SK-N-SH (cell line): Measurements from ENCODE around the gene BMAL2. TPM values are rescaled to one million over a fixed set of nuclear protein-coding genes. Genes with fewer than 3 reads are reported as not detected.

Source experiments
- CTCF ChIA-PET: fragments of 300-600, 350-600 bp; formaldehyde crosslinking; extraction: SDS; loops from one replicate; lab custom pipeline; 2021; lab: Yijun Ruan, JAX
- POLR2A ChIA-PET: fragments of 350-600 bp; sonication (Branson Sonifier 250); formaldehyde crosslinking; extraction: SDS; loops from one replicate; lab custom pipeline; 2020; ENCODE audit warnings: antibody characterized with exemption, inconsistent platforms; lab: Yijun Ruan, JAX
- DNase-seq: peaks from one replicate; pipeline ENCODE4 v3.0.0; 2012
- H2AFZ ChIP-seq: fragments of 200-600 bp; sonication (generic); 2 replicates; pipeline ENCODE4 v1.8.1; 2016; ENCODE audit warnings: antibody characterized with exemption, mild to moderate bottlenecking, low read depth
- H3F3A ChIP-seq: fragments of 200-600 bp; sonication (generic); replicated peaks from 2 replicates; pipeline ENCODE3; 2016; ENCODE audit warnings: antibody characterized with exemption, mild to moderate bottlenecking; ENCODE audit not compliant: insufficient read depth
- H3K27ac ChIP-seq, 2 experiments: fragments of 200-500 bp in 1 of 2; fragments of 200-600 bp in 1 of 2; sonication (Bioruptor generic) in 1 of 2; sonication (generic), shearing (Covaris generic) in 1 of 2; 2 replicates each; pipeline versions ENCODE4 v1.5.1 to v1.6.1; 2014 to 2016; ENCODE audit warnings: low read depth in 2 of 2, inconsistent platforms in 1 of 2, low read length in 1 of 2, mild to moderate bottlenecking in 1 of 2, mixed read lengths in 1 of 2
- H3K27me3 ChIP-seq: fragments of 200-600 bp; sonication (generic), shearing (Covaris generic); 2 replicates; pipeline ENCODE4 v1.6.1; 2016; ENCODE audit warnings: mixed run types; ENCODE audit not compliant: insufficient read depth
- H3K36me3 ChIP-seq, 2 experiments: fragments of 200-500 bp in 1 of 2; fragments of 200-600 bp in 1 of 2; sonication (Bioruptor generic) in 1 of 2; sonication (generic) in 1 of 2; replicated peaks in 1 of 2; 2 replicates each; pipeline versions ENCODE3 to v1.5.1; 2014 to 2016; ENCODE audit warnings: low read length in 1 of 2, mild to moderate bottlenecking in 1 of 2; ENCODE audit not compliant: insufficient read depth in 2 of 2, control insufficient read depth in 1 of 2
- H3K4me1 ChIP-seq, 2 experiments: fragments of 200-500 bp in 1 of 2; fragments of 200-600 bp in 1 of 2; sonication (Bioruptor generic) in 1 of 2; sonication (generic), shearing (Covaris generic) in 1 of 2; 2 replicates each; pipeline versions ENCODE4 v1.5.1 to v1.6.1; 2014 to 2016; ENCODE audit warnings: low read depth in 1 of 2, low read length in 1 of 2, mixed run types in 1 of 2; ENCODE audit not compliant: insufficient read depth in 2 of 2, control insufficient read depth in 1 of 2
- H3K4me2 ChIP-seq: fragments of 200-600 bp; sonication (generic), shearing (Covaris generic); 2 replicates; pipeline ENCODE4 v1.6.1; 2017; ENCODE audit warnings: mixed run types
- H3K4me3 ChIP-seq, 2 experiments: fragments of 200-500 bp in 1 of 2; fragments of 200-600 bp in 1 of 2; sonication (Bioruptor generic) in 1 of 2; sonication (generic), shearing (Covaris generic) in 1 of 2; 2 replicates each; pipeline versions ENCODE4 v1.5.1 to v1.8.1; 2014 to 2016; ENCODE audit warnings: low read depth in 2 of 2, inconsistent platforms in 1 of 2, low read length in 1 of 2, mild to moderate bottlenecking in 1 of 2, mixed read lengths in 1 of 2, moderate library complexity in 1 of 2
- H3K79me2 ChIP-seq: fragments of 200-600 bp; sonication (generic); 2 replicates; pipeline ENCODE4 v1.8.1; 2017; ENCODE audit warnings: mild to moderate bottlenecking; ENCODE audit not compliant: insufficient read depth
- H3K9ac ChIP-seq: fragments of 200-600 bp; sonication (generic); 2 replicates; pipeline ENCODE4 v1.6.1; 2017; ENCODE audit warnings: mixed run types
- H3K9me2 ChIP-seq: fragments of 200-600 bp; sonication (generic); 2 replicates; pipeline ENCODE4 v1.6.1; 2017; ENCODE audit warnings: mixed run types
- H3K9me3 ChIP-seq: fragments of 200-600 bp; sonication (generic); 2 replicates; pipeline ENCODE4 v1.6.1; 2017; ENCODE audit warnings: mixed run types, mild to moderate bottlenecking, moderate library complexity
- H4K20me1 ChIP-seq: fragments of 200-600 bp; sonication (generic); 2 replicates; pipeline ENCODE4 v1.6.1; 2017; ENCODE audit warnings: mild to moderate bottlenecking, mixed run types; ENCODE audit not compliant: insufficient read depth
- ELF1 ChIP-seq: IDR thresholded peaks from 2 replicates; pipeline ENCODE4 v1.4.0; 2012
- FOSL2 ChIP-seq: IDR thresholded peaks from 2 replicates; pipeline ENCODE4 v1.4.0; 2012; ENCODE audit warnings: low read depth, mild to moderate bottlenecking, moderate library complexity, borderline replicate concordance
- FOXM1 ChIP-seq: IDR thresholded peaks from 2 replicates; pipeline ENCODE4 v1.4.0; 2012; ENCODE audit warnings: low read depth, mild to moderate bottlenecking
- GATA2 ChIP-seq: sonication (generic); formaldehyde crosslinking; IDR thresholded peaks from 2 replicates; pipeline ENCODE4 v1.5.0; 2020; ENCODE audit warnings: mild to moderate bottlenecking, missing genetic modification reagents
- JUND ChIP-seq: IDR thresholded peaks from 2 replicates; pipeline ENCODE4 v1.4.0; 2012
- MEF2A ChIP-seq: IDR thresholded peaks from 2 replicates; pipeline ENCODE4 v1.4.0; 2012; ENCODE audit warnings: low read depth, borderline replicate concordance
- NFIC ChIP-seq: IDR thresholded peaks from 2 replicates; pipeline ENCODE4 v1.4.0; 2012; ENCODE audit warnings: borderline replicate concordance
- NRF1 ChIP-seq: IDR thresholded peaks from 2 replicates; pipeline ENCODE4 v1.6.1; 2012; ENCODE audit warnings: low read depth, mild to moderate bottlenecking, low read length
- PBX3 ChIP-seq: IDR thresholded peaks from 2 replicates; pipeline ENCODE4; 2012
- RCOR1 ChIP-seq: fragments of 150-350 bp; IDR thresholded peaks from 2 replicates; pipeline ENCODE4 v1.6.1; 2017; ENCODE audit warnings: antibody characterized with exemption, low read length
- REST ChIP-seq: IDR thresholded peaks from 2 replicates; pipeline ENCODE4 v1.6.1; 2012; ENCODE audit warnings: mild to moderate bottlenecking, low read depth, low read length, moderate library complexity
- RFX5 ChIP-seq: IDR thresholded peaks from 2 replicates; pipeline ENCODE4 v1.6.1; 2012; ENCODE audit warnings: mild to moderate bottlenecking, improper control_type of control experiment, low read length
- SIN3A ChIP-seq: IDR thresholded peaks from 2 replicates; pipeline ENCODE4 v1.6.1; 2012; ENCODE audit warnings: low read depth, mild to moderate bottlenecking, low read length, moderate library complexity, borderline replicate concordance
- SMC3 ChIP-seq: IDR thresholded peaks from 2 replicates; pipeline ENCODE4 v1.6.1; 2012; ENCODE audit warnings: low read depth, low read length, improper control_type of control experiment
- TEAD4 ChIP-seq: IDR thresholded peaks from 2 replicates; pipeline ENCODE4 v1.4.0; 2012; ENCODE audit warnings: mild to moderate bottlenecking, borderline replicate concordance; ENCODE audit not compliant: insufficient read depth
- YY1 ChIP-seq: IDR thresholded peaks from 2 replicates; pipeline ENCODE4 v1.4.0; 2012; ENCODE audit warnings: low read depth, mild to moderate bottlenecking
- ZBTB33 ChIP-seq: IDR thresholded peaks from 2 replicates; pipeline ENCODE4 v1.4.0; 2012; ENCODE audit warnings: low read depth, borderline replicate concordance
- WGBS: methylation state at CpG from one replicate; pipeline ENCODE4 v1.1.6; 2017; ENCODE audit warnings: low lambda C conversion rate; 5-methylcytosine and 5-hydroxymethylcytosine counted together
- polyA plus RNA-seq, 3 experiments: library from polyadenylated mRNA; depleted of rRNA; stranded (reverse); fragments of >200 nt; gene quantifications; 2 replicates each; pipeline ENCODE4 v1.2.3, GENCODE V29; 2012
- TF ChIP-seq, protein P1 (sequence below): fragments of 200-600 bp; sonication (generic); IDR thresholded peaks from 2 replicates; pipeline ENCODE4 v1.6.1; 2017; ENCODE audit warnings: antibody characterized with exemption, mild to moderate bottlenecking, moderate library complexity

BMAL2 gene
- polyA plus RNA-seq, 1 of the 3 experiments (the other 2 are of a cell fraction), result 6.4 TPM

- H3K9me3 ChIP-seq, result no peaks in the 10 kb centered on the region
- no peak overlapping the region for H3K9ac ChIP-seq
- ChIA-PET POLR2A (no interaction called here), CTCF (interaction anchor here (0.7 to 1.7 kb wide), 2 partner anchors 14 to 35 kb away, joined by 4 to 12 read pairs; no protein-coding TSS in a partner anchor)
- peaks cover 16% of the 10 kb centered on the region for H3F3A ChIP-seq
- H2AFZ ChIP-seq, result no peak overlapping the region
- no peak overlapping the region for H3K4me3 ChIP-seq
- no peak for TF ChIP-seq NFIC
- no peak for TF ChIP-seq RCOR1
- no peak for TF ChIP-seq TEAD4
- TF ChIP-seq FOXM1, result no peak
- no peak for TF ChIP-seq ELF1
- TF ChIP-seq JUND, result no peak
- no peak for TF ChIP-seq ZBTB33
- no peak for TF ChIP-seq NRF1
- no peak for TF ChIP-seq MEF2A
- no peak for TF ChIP-seq SIN3A
- no peaks in the 10 kb centered on the region; a peak in 2 of 4 replicates for H3K4me1 ChIP-seq
- 100% methylated on average over 2 of the region's 2 CpGs for WGBS
- H3K27ac ChIP-seq, result peak overlapping the region in 1 of 2 experiments; percentile 65; a peak in 3 of 4 replicates
- H3K4me2 ChIP-seq, result peak overlapping the region; percentile 6; the same call in 1 of the 2 replicates
- H3K9me2 ChIP-seq, result no peaks in the 10 kb centered on the region
- DNase-seq, result no peak
- peaks cover 64 to 71% of the 10 kb centered on the region in 2 experiments for H3K36me3 ChIP-seq
- H3K27me3 ChIP-seq, result no peaks in the 10 kb centered on the region
- H3K79me2 ChIP-seq, result no peaks in the 10 kb centered on the region
- H4K20me1 ChIP-seq, result no peaks in the 10 kb centered on the region
Observed at GRCh38 chr12:27319848-27320247, 12.8 kb upstream of the BMAL2 start.

GRCh38 chr12:27324530-27324929 lies 8.1 kb upstream of the BMAL2 start:
- Histone ChIP-seq H3K4me3 (no peak overlapping the region), H2AFZ (no peak overlapping the region), H3F3A (peaks cover 4% of the 10 kb centered on the region), H3K9me3 (no peaks in the 10 kb centered on the region), H3K9ac (no peak overlapping the region), H4K20me1 (no peaks in the 10 kb centered on the region), H3K4me1 (no peaks in the 10 kb centered on the region; a peak in 2 of 4 replicates), H3K27me3 (no peaks in the 10 kb centered on the region), H3K9me2 (no peaks in the 10 kb centered on the region), H3K4me2 (no peak overlapping the region), H3K27ac (no peak overlapping the region), H3K79me2 (no peaks in the 10 kb centered on the region), H3K36me3 (peaks cover 41 to 46% of the 10 kb centered on the region in 2 experiments)
- CTCF ChIA-PET, result interaction anchor here (1.1 to 2.0 kb wide), 5 partner anchors 18 to 55 kb away, joined by 3 to 8 read pairs (median 3); no protein-coding TSS in a partner anchor
- DNase-seq, result no peak
- POLR2A ChIA-PET, result no interaction called here
- TF ChIP-seq YY1 (no peak), ELF1 (no peak), REST (no peak), PBX3 (no peak), RFX5 (no peak), FOSL2 (no peak), GATA2 (CRISPR knock-in tag) (no peak), ZBTB33 (no peak), SMC3 (no peak), NRF1 (no peak)
- TF ChIP-seq, protein P1, sequence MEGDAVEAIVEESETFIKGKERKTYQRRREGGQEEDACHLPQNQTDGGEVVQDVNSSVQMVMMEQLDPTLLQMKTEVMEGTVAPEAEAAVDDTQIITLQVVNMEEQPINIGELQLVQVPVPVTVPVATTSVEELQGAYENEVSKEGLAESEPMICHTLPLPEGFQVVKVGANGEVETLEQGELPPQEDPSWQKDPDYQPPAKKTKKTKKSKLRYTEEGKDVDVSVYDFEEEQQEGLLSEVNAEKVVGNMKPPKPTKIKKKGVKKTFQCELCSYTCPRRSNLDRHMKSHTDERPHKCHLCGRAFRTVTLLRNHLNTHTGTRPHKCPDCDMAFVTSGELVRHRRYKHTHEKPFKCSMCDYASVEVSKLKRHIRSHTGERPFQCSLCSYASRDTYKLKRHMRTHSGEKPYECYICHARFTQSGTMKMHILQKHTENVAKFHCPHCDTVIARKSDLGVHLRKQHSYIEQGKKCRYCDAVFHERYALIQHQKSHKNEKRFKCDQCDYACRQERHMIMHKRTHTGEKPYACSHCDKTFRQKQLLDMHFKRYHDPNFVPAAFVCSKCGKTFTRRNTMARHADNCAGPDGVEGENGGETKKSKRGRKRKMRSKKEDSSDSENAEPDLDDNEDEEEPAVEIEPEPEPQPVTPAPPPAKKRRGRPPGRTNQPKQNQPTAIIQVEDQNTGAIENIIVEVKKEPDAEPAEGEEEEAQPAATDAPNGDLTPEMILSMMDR, result no peak
